Thoracic aorta (tissue), 2 donors: Measurements from ENCODE around the gene S100A2. TPM values are rescaled to one million over a fixed set of nuclear protein-coding genes. Genes with fewer than 3 reads are reported as not detected.
"Not testable (repeated sequence)": the region's sequence is repeated elsewhere in the genome, so short reads cannot be mapped to it uniquely, and the experiment has no call there.

ENCODE experiments used
- ATAC-seq: fragments of 150-250 bp; one replicate; pipeline ENCODE4 v1.8.0; 2017; ENCODE audit warnings: low read depth; ENCODE audit not compliant: insufficient number of reproducible peaks, low FRiP score
- DNase-seq: peaks from one replicate; pipeline ENCODE4 v3.0.0-alpha.2; 2020; ENCODE audit warnings: low spot score
- H3K27ac ChIP-seq, 2 donors: fragments of 200-600 bp; sonication (generic); 1 replicate in 1 of 2; 2 replicates in 1 of 2; pipeline ENCODE4 v1.5.1; 2016; ENCODE audit warnings: mild to moderate bottlenecking in 2 of 2, moderate library complexity in 2 of 2
- H3K27me3 ChIP-seq: fragments of 200-600 bp; sonication (generic); replicated peaks from 2 replicates; pipeline ENCODE4 v1.6.0; 2016; ENCODE audit warnings: mild to moderate bottlenecking; ENCODE audit not compliant: insufficient read depth
- H3K36me3 ChIP-seq: fragments of 200-600 bp; sonication (generic); one replicate; pipeline ENCODE4 v1.5.1; 2016
- H3K4me1 ChIP-seq, 2 donors: fragments of 200-600 bp; sonication (generic); 1 replicate in 1 of 2; 2 replicates in 1 of 2; pipeline versions ENCODE4 v1.5.1 to v1.6.0; 2016; ENCODE audit warnings: low read depth in 2 of 2, mild to moderate bottlenecking in 1 of 2; ENCODE audit not compliant: control insufficient read depth in 1 of 2
- H3K4me3 ChIP-seq: fragments of 200-600 bp; sonication (generic); 2 replicates; pipeline ENCODE4 v1.5.1; 2016; ENCODE audit warnings: mild to moderate bottlenecking
- H3K9me3 ChIP-seq: fragments of 200-600 bp; sonication (generic); 2 replicates; pipeline ENCODE4 v1.5.1; 2016
- CTCF ChIP-seq: fragments of 200-600 bp; sonication (generic); IDR thresholded peaks from one replicate; pipeline ENCODE4 v1.5.1; 2019; ENCODE audit warnings: antibody characterized with exemption
- total RNA-seq, 2 donors: library from RNA; depleted of rRNA; stranded (reverse); fragments of >200 nt; gene quantifications; one replicate each; pipeline versions ENCODE4 v1.1.0 to v1.2.3, GENCODE V29; 2016

Gene S100A2
- total RNA-seq, 2 donors from 2014 or later: 1.1 to 2.9 TPM

DNA sequence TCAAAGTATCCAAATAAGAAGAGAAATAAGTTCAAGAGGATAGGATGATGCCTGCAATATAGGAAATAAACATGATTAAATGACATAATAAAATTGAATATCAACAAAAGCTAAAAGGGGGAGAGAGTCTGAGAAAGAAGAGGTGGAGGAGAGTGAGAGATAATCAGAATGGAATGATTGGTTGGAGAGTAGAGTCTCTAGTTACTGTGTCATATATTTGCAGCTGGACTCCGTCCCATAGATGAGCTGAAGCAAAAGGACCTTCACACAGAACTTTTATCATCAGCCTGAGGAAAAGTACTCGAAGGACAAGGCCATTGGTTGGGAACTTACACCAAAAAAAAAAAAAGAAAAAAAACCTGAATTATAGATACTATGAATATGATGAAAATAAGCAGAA is 22.8 kb upstream of the S100A2 start:
- no peak for TF ChIP-seq CTCF
- ATAC-seq: no peak
- H3K36me3 ChIP-seq: no peaks in the 10 kb centered on the region

GRCh38 chr1:153588033-153588432 is 22.4 kb upstream of the S100A2 start:
- DNase-seq, H3K27me3 ChIP-seq, ATAC-seq, H3K4me3 ChIP-seq, H3K9me3 ChIP-seq, H3K36me3 ChIP-seq, H3K4me1 ChIP-seq, H3K27ac ChIP-seq: not testable (repeated sequence)

More for the DNA sequence above, 22.8 kb upstream of the S100A2 start:
- no peak for DNase-seq
- no peak overlapping the region for H3K27ac ChIP-seq
- H3K27me3 ChIP-seq: no peaks in the 10 kb centered on the region
- H3K9me3 ChIP-seq: no peaks in the 10 kb centered on the region
- no peak overlapping the region for H3K4me3 ChIP-seq
- no peaks in the 10 kb centered on the region for H3K4me1 ChIP-seq

- ATAC-seq: no peak
- no peaks in the 10 kb centered on the region for H3K36me3 ChIP-seq
Measured at GRCh38 chr1:153587314-153587713, 21.7 kb upstream of the S100A2 start.

GRCh38 chr1:153586347-153586746 is 20.7 kb upstream of the S100A2 start:
- Histone ChIP-seq H3K36me3 (no peaks in the 10 kb centered on the region), H3K4me3 (no peak overlapping the region), H3K4me1 (no peaks in the 10 kb centered on the region), H3K27ac (no peak overlapping the region), H3K9me3 (no peaks in the 10 kb centered on the region), H3K27me3 (no peaks in the 10 kb centered on the region)
- ATAC-seq (no peak), DNase-seq (no peak)
- no peak for TF ChIP-seq CTCF

More at GRCh38 chr1:153587314-153587713, 21.7 kb upstream of the S100A2 start:
- Histone ChIP-seq H3K27me3 (no peaks in the 10 kb centered on the region), H3K4me3 (no peak overlapping the region), H3K27ac (no peak overlapping the region), H3K9me3 (no peaks in the 10 kb centered on the region), H3K4me1 (no peaks in the 10 kb centered on the region)
- no peak for DNase-seq
- no peak for TF ChIP-seq CTCF

DNA sequence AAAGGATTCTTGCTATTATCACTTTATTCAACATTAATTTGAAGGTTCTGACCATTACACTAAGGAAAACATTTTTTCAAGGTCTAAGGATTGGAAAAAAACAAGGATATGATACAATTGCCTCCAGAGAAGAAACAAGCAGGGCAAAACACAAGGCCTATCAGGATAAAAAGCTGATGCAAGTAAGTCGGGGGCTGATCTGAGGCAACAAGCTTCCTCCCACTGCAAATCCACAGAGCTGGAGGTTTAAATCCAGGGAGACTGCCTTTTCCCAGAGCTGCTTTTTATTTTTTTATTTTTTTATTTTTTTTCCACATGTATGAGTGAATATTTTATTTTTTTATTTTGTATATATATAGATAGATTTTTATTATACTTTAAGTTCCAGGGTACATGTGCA is 19.4 kb upstream of the S100A2 start:
- no peak for TF ChIP-seq CTCF
- Histone ChIP-seq H3K9me3 (no peaks in the 10 kb centered on the region), H3K27me3 (no peaks in the 10 kb centered on the region), H3K36me3 (no peaks in the 10 kb centered on the region), H3K27ac (no peak overlapping the region), H3K4me3 (no peak overlapping the region), H3K4me1 (no peaks in the 10 kb centered on the region)
- ATAC-seq: no peak
- no peak for DNase-seq

DNA sequence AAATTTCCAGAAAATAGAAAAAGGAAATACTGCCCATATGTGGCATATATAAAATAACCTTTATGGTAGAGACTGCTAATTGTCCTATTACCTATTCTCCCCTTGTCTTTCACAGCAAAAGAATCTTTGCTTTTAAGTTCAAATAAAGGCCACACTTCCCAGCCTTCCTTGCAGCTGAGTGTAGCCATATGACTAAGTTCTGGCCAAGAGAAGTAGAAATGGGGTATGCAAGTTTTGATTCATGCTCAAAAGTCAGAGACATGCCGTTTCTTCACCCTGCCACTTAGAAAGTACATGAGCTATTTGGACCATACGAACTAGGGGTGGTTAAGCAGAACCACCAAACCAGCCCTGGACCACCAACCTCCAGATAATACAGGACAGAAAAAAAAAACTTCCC is 18.3 kb upstream of the S100A2 start:
- Histone ChIP-seq H3K27ac (no peak overlapping the region), H3K27me3 (no peaks in the 10 kb centered on the region), H3K36me3 (no peaks in the 10 kb centered on the region), H3K9me3 (no peaks in the 10 kb centered on the region), H3K4me1 (no peaks in the 10 kb centered on the region), H3K4me3 (no peak overlapping the region)
- no peak for TF ChIP-seq CTCF
- ATAC-seq: no peak
- DNase-seq: no peak

DNA sequence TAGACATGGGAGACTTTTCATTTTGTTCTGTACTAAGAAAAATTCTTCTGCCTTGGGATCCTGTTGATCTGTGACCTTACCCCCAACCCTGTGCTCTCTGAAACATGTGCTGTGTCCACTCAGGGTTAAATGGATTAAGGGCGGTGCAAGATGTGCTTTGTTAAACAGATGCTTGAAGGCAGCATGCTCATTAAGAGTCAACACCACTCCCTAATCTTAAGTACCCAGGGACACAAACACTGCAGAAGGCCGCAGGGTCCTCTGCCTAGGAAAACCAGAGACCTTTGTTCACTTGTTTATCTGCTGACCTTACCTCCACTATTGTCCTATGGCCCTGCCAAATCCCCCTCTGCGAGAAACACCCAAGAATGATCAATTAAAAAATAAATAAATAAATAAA is 17.9 kb upstream of the S100A2 start:
- not testable (repeated sequence) for H3K27ac ChIP-seq, H3K4me3 ChIP-seq, H3K4me1 ChIP-seq, ATAC-seq, H3K27me3 ChIP-seq, H3K9me3 ChIP-seq, H3K36me3 ChIP-seq, DNase-seq

DNA sequence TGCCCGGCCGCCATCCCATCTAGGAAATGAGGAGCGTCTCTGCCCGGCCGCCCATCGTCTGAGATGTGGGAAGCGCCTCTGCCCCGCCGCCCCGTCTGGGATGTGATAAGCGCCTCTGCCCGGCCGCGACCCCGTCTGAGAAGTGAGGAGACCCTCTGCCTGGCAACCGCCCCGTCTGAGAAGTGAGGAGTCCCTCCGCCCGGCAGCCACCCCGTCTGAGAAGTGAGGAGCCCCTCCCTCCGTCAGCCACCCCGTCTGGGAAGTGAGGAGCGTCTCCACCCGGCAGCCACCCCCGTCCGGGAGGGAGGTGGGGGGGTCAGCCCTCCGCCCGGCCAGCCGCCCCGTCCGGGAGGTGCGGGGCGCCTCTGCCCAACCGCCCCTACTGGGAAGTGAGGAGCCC is 17.2 kb upstream of the S100A2 start:
- H3K27ac ChIP-seq, H3K36me3 ChIP-seq, H3K27me3 ChIP-seq, H3K4me3 ChIP-seq, ATAC-seq, H3K9me3 ChIP-seq, H3K4me1 ChIP-seq, DNase-seq: not testable (repeated sequence)
